ENCODE data around the gene CCL14.
"Not testable (repeated sequence)": the region's sequence is repeated elsewhere in the genome, so short reads cannot be mapped to it uniquely, and the experiment has no call there.

Gene CCL14

GRCh38 chr17:35986643-35987042 lies at the start of gene CCL14:
Gene CCL14 (minus strand): TSS chr17:35986729. CDS start chr17:35986649, 80 bp downstream.
- DNase-seq (ENCODE audit: low spot score) (no peak), FAIRE-seq (no peak)

DNA sequence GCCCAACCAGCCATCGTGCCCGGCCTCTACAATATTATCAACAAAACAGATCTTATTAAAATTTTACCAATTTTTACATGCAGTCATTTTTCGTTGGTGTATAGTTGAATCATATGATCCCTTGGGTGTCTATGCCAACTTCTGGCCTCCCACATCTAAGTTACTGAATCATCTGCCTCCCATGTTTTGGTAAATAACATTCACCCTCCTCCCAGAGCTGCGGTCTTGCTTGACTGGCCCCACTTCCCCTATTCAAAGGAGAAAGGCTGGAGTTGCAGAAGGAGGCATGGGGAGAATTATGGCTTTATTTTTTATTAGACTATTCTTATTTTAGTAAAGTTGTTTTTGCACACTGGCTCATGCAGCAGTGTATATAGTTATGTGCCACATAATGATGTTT lies 49.7 kb upstream of the CCL14 start:
- FAIRE-seq (no peak), DNase-seq (ENCODE audit: low spot score) (no peak)

DNA sequence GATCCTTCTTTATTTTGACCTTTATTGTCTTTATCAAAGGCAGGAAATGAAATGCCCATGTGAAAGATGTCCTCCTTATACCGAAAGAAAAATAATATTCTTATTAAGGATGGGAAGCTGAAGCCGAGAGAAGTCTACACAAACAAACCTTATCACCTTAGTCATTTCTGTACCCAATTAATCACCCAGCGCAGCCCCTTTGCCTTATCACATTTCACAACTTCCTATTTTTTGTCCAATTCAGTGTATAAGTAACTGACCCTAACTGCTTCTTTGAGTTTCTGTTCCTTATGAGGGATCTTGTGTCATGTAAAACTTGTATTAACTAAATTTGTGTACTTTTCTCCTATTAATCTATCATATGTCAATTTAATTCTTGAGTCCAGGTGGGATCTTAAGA lies 47.6 kb upstream of the CCL14 start:
- DNase-seq (ENCODE audit: low spot score) (no peak), FAIRE-seq (no peak)

- DNase-seq (ENCODE audit: low spot score) (no peak), FAIRE-seq (no peak)
Observed at GRCh38 chr17:36030956-36031355, 44.4 kb upstream of the CCL14 start.

DNA sequence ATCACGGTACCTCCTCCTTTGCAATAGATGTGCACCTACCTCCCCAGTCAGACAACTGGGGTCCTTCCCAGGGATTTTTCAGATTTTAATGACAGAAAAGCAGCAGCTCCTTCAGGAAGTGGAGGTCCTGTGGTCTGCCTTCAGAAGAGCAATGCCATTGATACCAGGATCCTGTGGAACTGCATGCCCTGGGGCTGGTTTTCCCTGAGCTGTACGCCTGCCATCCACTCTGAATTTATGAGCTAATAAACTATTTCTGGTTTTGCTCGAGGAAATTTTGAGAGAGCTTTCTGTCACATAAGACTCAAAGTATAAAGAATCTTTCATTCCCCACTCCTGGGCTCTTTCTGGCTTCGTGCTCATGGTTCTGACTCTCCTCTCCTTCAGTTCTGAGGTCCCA lies 41.2 kb upstream of the CCL14 start:
- DNase-seq (ENCODE audit: low spot score) (no peak), FAIRE-seq (no peak)

GRCh38 chr17:36024106-36024869 lies 37.8 kb upstream of the CCL14 start:
- DNase-seq (ENCODE audit: low spot score) (no peak), FAIRE-seq (no peak)

GRCh38 chr17:36019423-36019822 lies 32.9 kb upstream of the CCL14 start:
- DNase-seq (ENCODE audit: low spot score) (no peak), FAIRE-seq (no peak)

DNA sequence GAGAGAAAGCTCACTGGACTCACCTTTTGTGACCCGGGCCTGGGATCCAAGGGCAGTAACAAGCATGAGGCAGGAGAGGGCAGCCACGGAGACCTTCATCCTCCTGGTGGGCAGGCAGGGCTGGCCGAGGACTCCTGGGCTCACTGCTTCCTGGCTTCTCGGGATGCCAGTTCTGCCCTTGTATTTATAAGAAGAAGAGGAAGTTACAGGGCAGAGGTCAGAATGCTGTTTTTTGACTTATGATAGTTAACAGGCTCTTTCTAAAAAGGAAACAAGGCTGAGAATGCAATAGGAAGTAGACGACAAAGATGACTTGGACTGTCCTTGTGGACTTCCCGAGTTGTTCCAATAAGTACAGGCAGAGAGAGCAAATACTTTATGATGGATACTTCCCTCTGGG lies 31.3 kb upstream of the CCL14 start, which contains the start of gene CCL23:
CCL23 (minus strand) TSS at position 174 of the 400 bp plus-strand sequence; CDS start at position 99, 75 bp downstream.
- FAIRE-seq (no peak), DNase-seq (ENCODE audit: low spot score) (no peak)

DNA sequence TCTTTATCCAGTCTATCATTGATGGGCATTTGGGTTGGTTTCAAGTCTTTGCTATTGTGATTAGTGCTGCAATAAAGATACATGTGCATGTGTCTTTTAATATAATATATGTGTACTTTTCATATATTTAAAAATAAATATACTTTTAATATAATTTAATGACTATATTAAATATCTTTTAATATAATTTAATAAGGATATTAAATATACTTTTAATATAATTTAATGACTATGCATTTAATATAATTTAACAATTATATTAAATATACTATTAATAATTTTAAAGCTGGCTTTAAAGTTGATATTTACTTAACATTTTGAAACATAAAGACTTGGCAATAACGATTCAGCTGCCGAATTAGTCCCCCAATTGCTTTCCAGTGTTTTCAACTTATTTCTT lies 30.0 kb upstream of the CCL14 start:
- DNase-seq (ENCODE audit: low spot score) = no peak
- FAIRE-seq = no peak

DNA sequence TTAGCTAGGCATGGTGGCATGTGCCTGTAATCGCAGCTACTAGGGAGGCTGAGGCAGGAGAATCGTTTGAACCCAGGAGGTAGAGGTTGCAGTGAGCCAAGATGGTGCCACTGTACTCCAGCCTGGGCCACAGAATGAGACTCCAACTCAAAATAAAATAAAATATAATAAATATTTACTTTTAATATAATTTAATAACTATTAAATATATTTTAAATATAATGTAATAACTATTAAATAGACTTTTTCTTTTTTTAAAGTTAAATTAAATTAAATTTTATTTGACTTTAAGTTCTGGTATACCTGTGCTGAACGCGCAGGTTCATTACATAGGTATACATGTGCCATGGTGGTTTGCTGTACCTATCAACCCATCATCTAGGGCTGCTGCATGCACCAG lies 29.4 kb upstream of the CCL14 start:
- not testable (repeated sequence) for DNase-seq (ENCODE audit: low spot score); FAIRE-seq

- FAIRE-seq = no peak
- no peak for DNase-seq (ENCODE audit: low spot score)
Observed at GRCh38 chr17:36014946-36015345, 28.4 kb upstream of the CCL14 start.

- FAIRE-seq = no peak
- no peak for DNase-seq (ENCODE audit: low spot score)
Observed at GRCh38 chr17:36011201-36011600, 24.7 kb upstream of the CCL14 start.

DNA sequence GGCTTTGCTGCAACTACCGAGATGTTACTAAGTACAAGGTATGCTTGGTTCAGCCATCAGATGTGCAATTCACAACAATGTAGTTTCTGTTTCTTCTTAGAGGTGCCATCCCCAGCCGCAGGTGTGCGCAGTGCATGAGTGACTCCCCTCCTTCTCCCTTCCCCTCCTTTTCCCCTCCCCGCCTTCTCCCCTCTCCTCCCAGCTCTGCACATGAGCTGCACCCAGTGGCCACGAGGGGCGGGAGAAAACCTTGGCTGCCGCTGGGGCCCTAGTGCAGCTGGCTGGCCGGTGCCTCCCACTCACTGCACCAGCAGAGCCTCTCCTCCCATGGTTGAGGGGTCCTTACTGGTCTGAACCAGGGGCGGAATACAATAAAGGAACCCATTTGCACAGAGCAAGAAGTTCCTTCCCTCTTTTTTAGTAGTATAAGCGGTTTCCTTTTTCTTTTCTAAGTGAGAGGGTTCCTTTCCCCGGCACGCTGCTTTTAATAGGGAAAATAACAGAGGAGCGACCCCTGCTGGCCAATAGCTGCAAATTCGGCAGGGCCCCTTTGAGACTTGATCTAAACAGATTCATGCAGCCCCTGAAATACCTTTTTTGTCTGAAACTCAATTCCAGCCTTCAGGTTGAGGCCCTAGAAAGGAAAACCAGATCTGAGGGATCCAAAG lies 22.6 kb upstream of the CCL14 start:
- no peak for FAIRE-seq

GRCh38 chr17:36004594-36005108 lies 18.1 kb upstream of the CCL14 start:
- DNase-seq (ENCODE audit: low spot score) = no peak
- FAIRE-seq = no peak

More for the DNA sequence above, 22.6 kb upstream of the CCL14 start:
- DNase-seq (ENCODE audit: low spot score) = no peak

GRCh38 chr17:36002631-36003030 lies 16.1 kb upstream of the CCL14 start:
- FAIRE-seq = no peak
- no peak for DNase-seq (ENCODE audit: low spot score)

- DNase-seq (ENCODE audit: low spot score) (no peak), FAIRE-seq (no peak)
Observed at GRCh38 chr17:36001862-36002603, 15.5 kb upstream of the CCL14 start.

- FAIRE-seq = no peak
- DNase-seq (ENCODE audit: low spot score) = no peak
Observed at GRCh38 chr17:36001110-36001771, 14.7 kb upstream of the CCL14 start, which contains the start of gene CCL15. Gene CCL15 (minus strand): TSS chr17:36001553. CDS start chr17:36001492, 61 bp downstream.

DNA sequence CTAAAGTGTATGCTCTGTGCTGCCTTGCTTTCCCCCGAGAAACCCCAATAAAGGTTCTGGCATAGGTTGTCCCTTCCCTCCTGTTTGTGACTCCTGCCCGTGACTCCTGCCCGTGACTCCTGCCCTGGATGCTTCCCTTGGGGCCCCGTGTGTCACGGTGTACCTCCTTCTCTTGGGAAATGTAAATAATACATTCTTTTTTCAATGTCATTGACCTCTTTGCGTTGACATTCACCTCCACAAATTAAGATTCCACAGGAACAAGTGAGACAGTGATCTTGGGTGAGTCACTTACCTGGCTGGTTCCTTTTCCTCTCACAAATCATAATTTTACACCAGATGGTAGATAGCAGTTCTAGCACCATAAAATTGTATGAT lies 14.2 kb upstream of the CCL14 start:
- FAIRE-seq (no peak), DNase-seq (ENCODE audit: low spot score) (no peak)

DNA sequence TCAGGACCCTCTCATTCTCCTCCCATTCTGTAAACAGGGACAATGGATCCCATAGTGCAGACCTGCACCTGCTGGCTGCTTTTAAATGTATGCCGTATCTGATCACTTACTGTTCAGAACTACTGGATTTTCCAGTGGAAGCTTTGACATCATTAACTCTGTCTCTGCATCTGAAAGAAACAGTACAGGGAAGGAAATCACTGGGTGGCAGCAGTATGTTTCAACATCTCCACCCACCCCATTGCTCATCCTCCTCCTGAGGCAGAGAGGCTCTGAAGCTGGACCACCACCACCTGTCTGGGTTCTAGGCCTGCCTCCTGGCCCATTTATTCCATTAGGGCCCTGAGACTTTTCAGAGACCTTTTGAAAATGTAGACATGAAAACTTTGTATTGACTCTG lies 12.2 kb upstream of the CCL14 start:
- FAIRE-seq (no peak), DNase-seq (ENCODE audit: low spot score) (no peak)

GRCh38 chr17:35998018-35998545 lies 11.6 kb upstream of the CCL14 start:
- DNase-seq (ENCODE audit: low spot score) = no peak
- FAIRE-seq = no peak

GRCh38 chr17:35995346-35995745 lies 8.8 kb upstream of the CCL14 start:
- not testable (repeated sequence) for DNase-seq (ENCODE audit: low spot score); FAIRE-seq

All from RCC 7860 (cell line).